Measurements from ENCODE around the gene HCN4.

The HCN4 gene

GRCh38 chr15:73293773-73294172 lies 75.0 kb downstream of the HCN4 start:
- H3K4me3 ChIP-seq (replicated peaks in 1 of 2; ENCODE audit: low read depth in 2 of 2, low read length in 2 of 2), result no peak overlapping the region

DNA sequence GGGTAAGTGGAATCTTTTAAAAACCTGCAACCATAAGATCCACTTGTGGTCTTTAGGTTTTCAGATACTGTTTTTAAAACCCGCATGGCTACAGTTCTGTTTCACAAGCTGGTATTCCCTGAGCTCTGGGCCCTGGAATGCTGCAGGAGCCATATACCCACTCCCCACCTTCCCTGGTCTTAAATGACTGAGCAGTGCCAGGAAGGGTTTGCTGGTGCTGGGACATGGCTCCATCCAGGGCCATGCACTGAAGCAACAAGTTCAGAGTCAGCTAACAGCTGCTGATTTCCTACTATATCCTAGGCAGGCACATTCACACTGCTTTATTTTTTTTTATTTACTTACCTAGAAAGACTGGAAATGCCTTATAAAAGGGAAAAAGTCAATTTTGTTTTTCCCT lies 77.3 kb downstream of the HCN4 start:
- no peak for DNase-seq (ENCODE audit: low read depth in 2 of 2)
- no peak overlapping the region for H3K4me3 ChIP-seq (replicated peaks in 1 of 2; ENCODE audit: low read depth in 2 of 2, low read length in 2 of 2)
- TF ChIP-seq CTCF (IDR thresholded peaks at IDR 0.05; ENCODE audit: low read depth, low read length), result no peak

More at GRCh38 chr15:73293773-73294172, 75.0 kb downstream of the HCN4 start:
- DNase-seq (ENCODE audit: low read depth in 2 of 2), result no peak
- no peak for TF ChIP-seq CTCF (IDR thresholded peaks at IDR 0.05; ENCODE audit: low read depth, low read length)

DNA sequence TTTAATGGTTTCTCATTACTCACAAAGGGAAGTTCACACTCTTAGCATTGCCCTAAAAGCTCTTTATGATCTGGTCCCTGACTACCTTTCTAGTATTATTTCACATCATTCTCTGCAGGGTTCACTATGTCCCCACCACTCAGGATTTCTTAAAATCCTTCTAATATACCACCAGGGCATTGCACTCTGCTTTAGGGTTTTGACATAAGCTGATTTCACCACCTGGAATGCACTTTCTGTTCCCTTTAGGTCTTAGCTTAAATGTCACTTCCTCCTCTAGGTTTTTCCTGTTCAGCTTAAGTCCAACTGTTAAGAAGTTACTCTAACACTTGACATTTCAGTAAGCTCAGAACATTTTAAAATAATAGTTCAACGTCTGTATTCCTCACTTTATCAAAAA lies 81.7 kb downstream of the HCN4 start:
- no peak overlapping the region for H3K4me3 ChIP-seq (replicated peaks in 1 of 2; ENCODE audit: low read depth in 2 of 2, low read length in 2 of 2)
- no peak for DNase-seq (ENCODE audit: low read depth in 2 of 2)
- TF ChIP-seq CTCF (IDR thresholded peaks at IDR 0.05; ENCODE audit: low read depth, low read length), result no peak

DNA sequence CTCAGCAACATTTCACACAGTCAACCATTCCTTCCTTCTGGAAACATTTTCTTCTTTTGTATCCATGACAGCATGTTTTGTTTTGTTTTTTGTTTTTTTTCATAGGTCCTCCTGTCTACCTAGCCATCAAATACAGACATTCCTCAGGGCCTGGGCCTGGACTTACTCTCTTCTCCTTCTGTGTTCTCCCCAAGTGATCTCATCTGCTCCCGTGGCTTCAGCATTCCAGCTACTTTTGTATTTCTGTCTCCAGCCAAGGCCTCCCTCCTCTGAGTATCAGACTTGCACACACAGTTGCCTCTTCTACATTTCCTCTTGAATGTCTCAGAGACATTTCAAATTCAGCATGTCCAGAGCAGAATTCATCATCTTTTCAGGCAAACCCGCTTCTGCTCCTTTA lies 82.4 kb downstream of the HCN4 start:
- peak; percentile 9 for DNase-seq (ENCODE audit: low read depth in 2 of 2)
- H3K4me3 ChIP-seq (replicated peaks in 1 of 2; ENCODE audit: low read depth in 2 of 2, low read length in 2 of 2), result no peak overlapping the region
- no peak for TF ChIP-seq CTCF (IDR thresholded peaks at IDR 0.05; ENCODE audit: low read depth, low read length)

DNA sequence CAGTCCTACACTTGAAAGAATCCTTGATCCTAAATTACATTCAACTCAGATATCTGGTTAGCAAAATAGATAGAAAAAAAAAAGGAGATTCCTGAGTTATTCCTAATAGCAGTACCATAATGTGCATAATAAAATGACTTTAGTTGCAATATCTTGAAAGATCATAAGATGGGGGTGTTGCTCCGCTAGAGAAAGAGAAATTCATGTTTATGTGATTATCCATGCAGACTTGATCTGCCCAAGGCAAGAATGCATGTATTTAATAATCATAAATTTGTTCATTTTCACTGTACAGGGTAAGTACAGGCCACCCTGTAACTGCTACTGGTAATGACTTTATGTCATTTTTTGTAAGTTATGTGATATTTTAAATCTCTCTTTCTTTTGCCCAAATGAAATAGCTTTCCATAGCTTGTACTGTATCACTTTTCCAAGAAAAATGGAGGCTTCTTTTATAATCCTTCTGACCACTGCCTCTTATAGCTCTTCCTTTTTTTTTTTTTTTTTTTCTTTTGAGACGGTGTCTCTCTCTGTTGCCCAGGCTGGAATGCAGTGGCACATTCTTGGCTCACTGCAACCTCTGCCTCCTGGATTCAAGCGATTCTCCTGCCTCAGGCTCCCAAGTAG lies 84.6 kb downstream of the HCN4 start:
- TF ChIP-seq CTCF (IDR thresholded peaks at IDR 0.05; ENCODE audit: low read depth, low read length), result peak; percentile 25
- peak; percentile 33 to 39 for DNase-seq (ENCODE audit: low read depth in 2 of 2)
- no peak overlapping the region for H3K4me3 ChIP-seq (replicated peaks in 1 of 2; ENCODE audit: low read depth in 2 of 2, low read length in 2 of 2)

DNA sequence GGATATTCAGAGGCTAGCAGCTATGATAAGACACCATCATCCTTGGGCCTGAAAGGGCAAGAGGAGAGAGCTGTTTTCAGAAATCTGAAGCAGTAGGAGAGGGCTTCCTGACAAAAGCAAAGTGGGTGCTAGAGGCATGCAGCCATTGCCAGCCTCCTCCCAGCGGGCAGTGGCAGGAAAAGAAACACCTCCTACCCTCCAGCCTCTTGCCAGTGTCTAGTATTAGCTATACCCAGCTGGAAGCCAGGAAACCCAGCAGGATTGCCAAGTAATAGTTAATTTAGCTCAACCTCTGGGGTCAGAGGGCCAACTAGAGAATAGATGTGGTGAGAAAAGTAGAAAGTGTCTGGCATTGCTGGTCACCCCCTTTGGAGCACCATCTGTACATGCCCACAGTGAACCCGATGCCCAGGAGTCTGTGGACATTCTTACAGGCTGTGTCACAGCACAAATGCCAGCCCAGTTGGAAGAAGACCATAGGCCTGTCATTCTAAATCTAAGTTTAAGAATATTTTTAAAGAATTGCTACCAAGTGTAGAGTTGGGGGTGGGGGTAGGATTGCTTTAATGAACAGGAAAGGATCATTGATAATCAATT lies 85.3 kb downstream of the HCN4 start:
- no peak for TF ChIP-seq CTCF (IDR thresholded peaks at IDR 0.05; ENCODE audit: low read depth, low read length)
- peak in 1 of 2 donors; percentile 4 for DNase-seq (ENCODE audit: low read depth in 2 of 2)
- H3K4me3 ChIP-seq (replicated peaks in 1 of 2; ENCODE audit: low read depth in 2 of 2, low read length in 2 of 2), result no peak overlapping the region

All from cardiac fibroblast (primary cell).